Muscle layer of duodenum (tissue), 2 donors: ENCODE data around the gene ADAM12.

Experiments
- H3K27ac ChIP-seq: one replicate; pipeline ENCODE4 v1.7.0; 2013; ENCODE audit warnings: mild to moderate bottlenecking, low read length
- H3K27me3 ChIP-seq: one replicate; pipeline ENCODE4 v1.7.0; 2013; ENCODE audit warnings: low read depth, mild to moderate bottlenecking, control low read depth, low read length
- H3K36me3 ChIP-seq, 2 donors: one replicate each; pipeline ENCODE4 v1.7.0; 2013; ENCODE audit warnings: low read length in 2 of 2, control low read depth in 1 of 2, mild to moderate bottlenecking in 1 of 2; ENCODE audit not compliant: insufficient read depth in 2 of 2, control insufficient read depth in 1 of 2
- H3K4me1 ChIP-seq, 2 donors: one replicate each; pipeline ENCODE4 v1.7.0; 2013; ENCODE audit warnings: low read length in 2 of 2, mild to moderate bottlenecking in 2 of 2, control low read depth in 1 of 2, moderate library complexity in 1 of 2; ENCODE audit not compliant: insufficient read depth in 2 of 2, control insufficient read depth in 1 of 2
- H3K4me3 ChIP-seq, 2 donors: one replicate each; pipeline ENCODE4 v1.7.0; 2013; ENCODE audit warnings: low read length in 2 of 2, low read depth in 1 of 2, mild to moderate bottlenecking in 1 of 2
- H3K9me3 ChIP-seq, 2 donors: one replicate each; pipeline ENCODE4 v1.7.0; 2013; ENCODE audit warnings: low read length in 2 of 2, control low read depth in 1 of 2, mild to moderate bottlenecking in 1 of 2; ENCODE audit not compliant: control insufficient read depth in 1 of 2
- donor health status: healthy.

Gene ADAM12

GRCh38 chr10:126097558-126098225 lies 290.6 kb downstream of the ADAM12 start:
- H3K4me3 ChIP-seq: no peak overlapping the region
- H3K36me3 ChIP-seq: no peaks in the 10 kb centered on the region
- no peak overlapping the region for H3K27ac ChIP-seq
- H3K9me3 ChIP-seq: no peaks in the 10 kb centered on the region
- no peaks in the 10 kb centered on the region for H3K4me1 ChIP-seq
- H3K27me3 ChIP-seq: no peaks in the 10 kb centered on the region

- Histone ChIP-seq H3K4me3 (no peak overlapping the region), H3K9me3 (no peaks in the 10 kb centered on the region), H3K27me3 (no peaks in the 10 kb centered on the region), H3K36me3 (no peaks in the 10 kb centered on the region), H3K4me1 (no peaks in the 10 kb centered on the region), H3K27ac (no peak overlapping the region)
Measured at GRCh38 chr10:126094537-126094936, 293.7 kb downstream of the ADAM12 start.

DNA sequence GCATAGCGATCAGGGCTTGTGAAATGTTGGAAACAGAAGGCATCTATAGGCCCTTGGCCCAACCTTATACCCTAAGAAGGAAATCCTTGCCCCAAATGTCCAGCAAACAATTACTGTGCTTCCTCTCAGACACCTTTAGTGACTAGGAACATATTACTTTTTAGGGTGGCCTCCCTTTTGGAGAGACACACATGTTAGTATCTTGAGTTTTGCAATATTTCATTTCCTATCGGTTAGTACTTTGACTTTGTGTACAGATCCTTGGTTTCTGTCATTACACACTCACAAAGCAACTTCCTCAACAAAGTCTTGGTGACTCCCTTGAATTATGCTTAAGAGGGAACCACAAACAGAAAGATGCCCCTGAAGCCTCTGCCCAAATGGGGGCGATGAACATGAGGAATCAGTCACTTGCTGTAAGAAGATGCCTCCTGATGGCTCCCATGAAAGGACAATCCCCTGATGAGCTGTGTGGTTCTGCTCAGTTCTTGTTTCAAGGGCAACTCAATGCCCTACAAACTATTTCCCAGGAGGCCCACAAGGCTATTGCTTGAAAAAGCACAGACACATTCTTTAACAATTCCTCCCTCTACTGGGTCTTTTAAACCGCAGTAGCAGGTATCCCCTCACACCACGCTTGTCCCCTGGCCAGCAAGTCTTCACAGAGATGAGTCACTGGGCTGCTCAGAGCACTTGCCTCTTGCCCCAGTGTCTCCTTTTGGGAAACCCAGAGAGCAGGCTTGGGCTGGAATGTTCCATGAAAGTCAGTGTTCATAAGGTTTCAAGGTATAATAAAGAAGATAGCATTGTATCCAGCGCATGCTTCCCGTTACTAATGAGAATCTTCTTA lies 295.7 kb downstream of the ADAM12 start:
- H3K9me3 ChIP-seq: no peaks in the 10 kb centered on the region
- H3K27me3 ChIP-seq: no peaks in the 10 kb centered on the region
- H3K4me3 ChIP-seq: no peak overlapping the region
- H3K36me3 ChIP-seq: no peaks in the 10 kb centered on the region
- no peaks in the 10 kb centered on the region for H3K4me1 ChIP-seq
- no peak overlapping the region for H3K27ac ChIP-seq

DNA sequence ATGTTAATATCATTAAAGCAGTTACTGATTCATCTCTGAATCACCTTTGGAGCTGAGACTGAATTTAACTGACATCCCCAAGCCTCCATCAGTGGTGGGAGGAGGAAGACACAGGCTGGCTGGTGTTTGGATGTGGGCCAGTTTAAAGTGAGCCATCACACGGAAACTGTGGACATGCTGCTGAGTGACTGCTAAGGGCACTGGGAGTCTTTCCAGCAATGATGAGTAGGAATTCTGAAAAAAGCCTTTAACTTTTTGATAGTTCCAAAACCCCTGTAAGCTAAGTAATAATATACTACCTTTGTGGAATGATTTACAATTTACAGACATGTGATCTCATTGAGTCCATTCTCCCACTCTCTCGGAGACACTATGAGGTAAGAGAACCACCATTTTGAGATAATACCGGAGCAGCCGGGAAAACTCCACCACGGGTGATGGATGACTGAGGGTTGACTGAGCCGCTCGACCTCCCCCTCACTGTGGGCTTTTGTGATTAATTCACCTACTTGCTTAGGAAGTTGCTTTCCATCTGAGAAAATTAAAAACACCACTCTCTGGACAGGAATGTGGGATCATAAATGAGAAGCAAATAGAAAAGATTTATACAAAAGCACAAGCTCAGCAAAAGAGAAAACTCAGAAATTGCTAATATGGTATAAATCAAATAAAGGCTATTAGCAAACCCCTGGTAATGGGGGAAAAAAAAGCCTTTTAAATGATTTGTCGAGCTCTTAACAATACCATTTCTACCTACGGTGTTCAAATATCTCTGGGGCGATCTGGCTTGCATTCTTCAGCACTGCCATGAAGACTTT lies 297.2 kb downstream of the ADAM12 start:
- Histone ChIP-seq H3K4me1 (no peaks in the 10 kb centered on the region), H3K27ac (no peak overlapping the region)

DNA sequence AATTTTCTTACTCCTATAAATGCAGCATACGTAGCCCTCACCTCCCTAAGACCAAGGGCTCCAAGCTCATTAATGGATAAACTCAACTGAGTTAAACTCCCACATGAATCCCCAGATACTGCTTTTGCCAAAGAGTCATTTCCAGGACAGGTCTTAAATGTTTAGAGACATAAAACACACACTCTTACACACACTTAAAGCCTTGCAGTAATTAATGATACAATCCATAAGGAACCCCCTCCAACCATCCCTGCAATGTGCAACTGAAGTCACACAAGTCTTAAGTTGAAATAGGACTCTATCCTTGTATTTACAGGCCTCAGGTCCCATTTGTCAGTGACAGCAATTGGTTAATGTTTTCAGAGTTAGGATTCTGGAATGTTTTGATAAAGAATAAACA lies 297.8 kb downstream of the ADAM12 start:
- no peaks in the 10 kb centered on the region for H3K9me3 ChIP-seq
- H3K4me3 ChIP-seq: no peak overlapping the region
- H3K27ac ChIP-seq: no peak overlapping the region
- H3K4me1 ChIP-seq: no peaks in the 10 kb centered on the region
- no peaks in the 10 kb centered on the region for H3K36me3 ChIP-seq
- no peaks in the 10 kb centered on the region for H3K27me3 ChIP-seq

More for the DNA sequence above, 297.2 kb downstream of the ADAM12 start:
- no peaks in the 10 kb centered on the region for H3K36me3 ChIP-seq
- no peaks in the 10 kb centered on the region for H3K9me3 ChIP-seq
- no peak overlapping the region for H3K4me3 ChIP-seq
- no peaks in the 10 kb centered on the region for H3K27me3 ChIP-seq

- Histone ChIP-seq H3K4me1 (no peaks in the 10 kb centered on the region), H3K36me3 (no peaks in the 10 kb centered on the region)
Measured at GRCh38 chr10:126087796-126088505, 300.3 kb downstream of the ADAM12 start.

DNA sequence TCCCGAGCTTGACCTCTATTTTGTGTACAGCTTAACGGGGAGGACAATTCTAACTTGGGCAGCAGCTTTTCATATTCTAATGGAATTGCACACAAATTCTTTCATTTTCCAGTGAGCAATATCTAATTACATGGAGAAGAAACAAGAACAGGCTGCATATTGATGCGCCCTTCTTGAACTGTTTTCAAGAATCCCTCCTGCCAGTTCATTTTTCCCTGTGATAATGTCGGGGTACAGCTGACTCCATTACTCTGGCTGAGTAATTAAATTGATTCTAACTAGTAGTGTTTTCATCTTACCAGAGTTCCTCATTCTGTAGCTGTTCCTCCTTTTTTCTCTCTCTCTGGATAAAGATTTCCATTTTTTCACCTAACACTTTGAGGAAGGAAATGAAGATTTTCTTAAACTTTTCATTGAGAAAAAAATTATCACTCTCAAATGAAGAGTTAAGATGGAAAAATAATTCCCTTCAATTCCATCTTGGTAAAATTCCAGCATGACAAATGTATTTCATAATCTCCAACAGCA lies 301.1 kb downstream of the ADAM12 start:
- H3K36me3 ChIP-seq: no peaks in the 10 kb centered on the region

More at GRCh38 chr10:126087796-126088505, 300.3 kb downstream of the ADAM12 start:
- Histone ChIP-seq H3K27me3 (no peaks in the 10 kb centered on the region), H3K27ac (no peak overlapping the region), H3K9me3 (no peaks in the 10 kb centered on the region), H3K4me3 (no peak overlapping the region)

DNA sequence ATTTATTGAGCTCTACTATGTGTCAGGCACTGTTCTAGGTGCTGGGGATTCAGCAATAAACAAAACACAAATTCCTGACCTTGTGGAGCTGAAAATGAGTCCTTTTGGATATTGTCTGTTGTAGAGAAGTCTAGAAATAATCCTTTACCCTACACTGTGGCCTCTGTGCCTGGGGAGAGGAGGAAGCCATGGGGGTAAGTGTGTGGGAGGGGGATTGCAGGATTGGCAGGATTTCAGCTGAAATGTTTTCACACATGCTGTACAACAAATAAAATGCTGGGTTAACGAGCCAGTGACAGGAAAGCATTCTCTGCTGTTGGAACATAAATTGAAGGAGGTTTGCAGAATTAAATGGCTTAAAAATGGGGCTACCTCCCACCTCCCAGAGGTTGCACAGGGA lies 302.5 kb downstream of the ADAM12 start:
- no peaks in the 10 kb centered on the region for H3K4me1 ChIP-seq
- H3K4me3 ChIP-seq: no peak overlapping the region
- H3K27me3 ChIP-seq: no peaks in the 10 kb centered on the region
- H3K36me3 ChIP-seq: no peaks in the 10 kb centered on the region
- no peak overlapping the region for H3K27ac ChIP-seq
- H3K9me3 ChIP-seq: no peaks in the 10 kb centered on the region

More for the DNA sequence above, 301.1 kb downstream of the ADAM12 start:
- Histone ChIP-seq H3K9me3 (no peaks in the 10 kb centered on the region), H3K27me3 (no peaks in the 10 kb centered on the region), H3K4me1 (no peaks in the 10 kb centered on the region), H3K27ac (no peak overlapping the region), H3K4me3 (no peak overlapping the region)

DNA sequence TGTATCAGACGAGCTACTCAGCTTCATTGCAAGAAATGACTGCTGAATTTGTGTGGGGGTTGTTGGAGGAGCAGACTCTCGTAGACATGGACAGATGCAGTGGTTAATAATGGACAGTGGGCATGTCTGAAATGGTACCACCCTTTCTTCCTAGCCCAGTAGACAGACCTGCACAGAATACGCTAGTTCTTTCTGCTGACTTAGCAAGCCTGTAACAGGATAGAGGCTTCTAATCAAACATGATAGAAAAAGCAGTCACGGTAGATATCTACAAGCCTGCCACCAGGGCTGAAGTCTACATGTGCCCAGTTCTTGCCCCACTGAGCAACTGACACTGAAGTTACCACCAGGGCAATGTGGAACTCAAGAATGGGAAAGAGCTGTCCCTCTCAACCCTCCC lies 303.9 kb downstream of the ADAM12 start:
- Histone ChIP-seq H3K27ac (no peak overlapping the region), H3K27me3 (no peaks in the 10 kb centered on the region), H3K36me3 (no peaks in the 10 kb centered on the region), H3K4me3 (no peak overlapping the region), H3K9me3 (no peaks in the 10 kb centered on the region), H3K4me1 (no peaks in the 10 kb centered on the region)

GRCh38 chr10:126083009-126083408 lies 305.3 kb downstream of the ADAM12 start:
- Histone ChIP-seq H3K4me3 (no peak overlapping the region), H3K27ac (no peak overlapping the region), H3K9me3 (no peaks in the 10 kb centered on the region), H3K36me3 (no peaks in the 10 kb centered on the region), H3K4me1 (no peaks in the 10 kb centered on the region), H3K27me3 (no peaks in the 10 kb centered on the region)
